HG03521 (cell line): Measurements from ENCODE around the gene SH3TC2.

Experiments used
- ATAC-seq: cut with Tn5 transposase; IDR thresholded peaks from one replicate; pipeline ENCODE4 v1.9.1; 2021; ENCODE audit warnings: mild to moderate bottlenecking, moderate library complexity; ENCODE audit not compliant: unreplicated experiment

SH3TC2 gene

DNA sequence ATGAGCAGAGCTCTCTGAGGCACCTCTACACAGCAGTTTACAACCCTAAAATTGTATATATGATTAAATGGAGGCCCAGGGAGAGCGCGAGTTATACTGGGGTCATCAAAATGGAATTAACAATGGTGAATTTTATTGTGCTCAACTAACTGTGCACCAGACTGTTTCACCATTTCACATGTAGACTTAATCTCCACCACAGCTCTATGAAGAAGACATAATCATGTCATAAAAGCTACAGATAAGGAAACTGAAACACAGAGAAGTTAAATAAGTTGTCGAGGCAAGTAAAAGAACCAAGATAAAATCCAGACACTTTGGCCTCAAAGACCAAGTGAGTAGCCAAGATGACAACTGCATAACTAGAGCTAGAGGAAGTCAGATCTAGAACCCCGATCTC lies 1.5 kb downstream of the SH3TC2 start:
- ATAC-seq, result no peak

DNA sequence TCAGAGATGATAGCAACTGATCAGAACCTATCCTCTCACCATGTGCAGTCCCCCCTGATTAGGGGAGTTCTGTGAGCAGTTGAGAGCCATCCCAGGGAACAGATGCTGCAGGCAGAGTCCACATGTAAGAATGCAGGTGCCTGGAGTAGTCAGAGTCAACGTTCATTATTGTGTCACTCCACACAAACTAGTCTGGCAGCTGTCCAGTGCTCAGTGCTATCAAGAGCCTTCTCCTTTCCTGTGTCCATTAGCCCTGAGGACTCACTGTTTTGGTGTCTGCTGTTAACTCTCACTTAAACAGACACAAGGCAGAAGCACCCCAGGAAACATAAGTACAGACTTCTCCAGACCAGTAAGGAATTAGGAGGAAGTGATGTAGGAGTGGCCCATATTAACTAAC lies 2.5 kb downstream of the SH3TC2 start:
- ATAC-seq, result no peak

GRCh38 chr5:149056616-149057165 lies 6.2 kb downstream of the SH3TC2 start:
- no peak for ATAC-seq

GRCh38 chr5:149054416-149054815 lies 8.4 kb downstream of the SH3TC2 start:
- ATAC-seq, result no peak

- no peak for ATAC-seq
These were observed 9.7 kb downstream of the SH3TC2 start for GRCh38 chr5:149053072-149053695.

DNA sequence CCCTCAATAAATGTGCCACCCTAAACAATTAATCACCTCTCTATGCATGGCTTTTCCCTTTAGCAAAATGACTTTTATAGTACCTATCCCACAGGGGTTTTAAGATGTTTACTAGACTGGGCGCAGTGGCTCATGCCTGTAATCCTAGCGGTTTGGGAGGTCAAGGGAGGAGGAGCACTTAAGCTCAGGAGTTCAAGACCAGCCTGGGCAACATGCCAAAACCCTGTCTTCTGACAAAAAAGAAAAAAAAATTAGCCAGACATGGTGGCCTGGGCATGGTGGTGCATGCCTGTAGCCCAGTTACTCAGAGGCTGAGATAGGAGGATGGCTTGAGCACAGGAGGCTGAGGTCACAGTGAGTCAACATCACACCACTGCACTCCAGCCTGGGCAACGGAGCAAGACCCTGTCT lies 13.5 kb downstream of the SH3TC2 start:
- no peak for ATAC-seq

DNA sequence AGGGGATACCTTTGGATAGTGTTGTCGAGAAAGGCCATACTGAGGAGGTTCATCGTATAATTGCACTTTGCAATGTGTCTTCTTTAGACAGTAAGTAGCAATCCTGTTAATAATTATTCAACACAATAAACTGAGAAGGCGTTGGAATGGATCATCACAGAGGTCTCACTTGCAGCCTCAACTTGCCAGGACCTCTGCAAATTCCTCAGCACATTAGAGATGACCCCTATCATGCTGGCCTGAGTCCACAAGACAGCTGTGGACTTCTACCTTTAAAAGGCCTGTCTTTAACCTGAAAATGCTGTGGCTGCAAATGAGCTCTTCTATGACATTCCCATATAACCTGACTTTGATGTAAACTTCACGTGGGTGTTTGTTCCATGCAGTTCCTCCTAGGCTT lies 14.1 kb downstream of the SH3TC2 start:
- no peak for ATAC-seq

GRCh38 chr5:149047462-149047861 lies 15.4 kb downstream of the SH3TC2 start:
- ATAC-seq, result no peak

DNA sequence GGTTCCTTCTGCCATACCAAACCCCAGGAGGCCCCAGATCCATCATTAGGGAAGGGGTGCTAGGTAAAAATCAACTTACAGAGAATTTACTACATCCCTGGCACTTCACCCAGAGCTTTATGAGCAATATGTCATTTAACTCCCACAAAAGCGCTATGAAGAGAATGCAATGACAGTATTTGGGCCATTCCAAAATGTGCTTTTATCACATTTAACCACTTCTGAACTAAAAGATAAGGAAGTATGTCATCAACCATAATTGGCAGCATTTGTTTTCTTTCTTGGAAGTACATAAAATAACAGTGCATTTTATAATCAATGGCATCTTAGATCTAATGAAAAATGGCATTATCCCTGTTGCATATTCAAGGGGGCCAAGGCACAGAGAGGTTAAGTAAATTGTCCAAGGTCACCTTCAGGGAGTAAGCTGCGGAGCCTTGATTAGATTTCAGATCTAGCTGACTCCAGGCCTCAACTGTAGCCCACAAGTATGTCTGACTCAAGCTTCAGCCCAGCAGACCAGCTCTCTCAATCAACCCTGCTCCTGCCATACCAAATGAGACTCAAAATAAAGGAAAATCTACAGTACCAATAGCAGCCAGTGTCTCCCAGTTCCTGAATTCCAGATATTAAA lies 16.5 kb downstream of the SH3TC2 start:
- ATAC-seq, result no peak

GRCh38 chr5:149045089-149045460 lies 17.8 kb downstream of the SH3TC2 start:
- ATAC-seq, result no peak

DNA sequence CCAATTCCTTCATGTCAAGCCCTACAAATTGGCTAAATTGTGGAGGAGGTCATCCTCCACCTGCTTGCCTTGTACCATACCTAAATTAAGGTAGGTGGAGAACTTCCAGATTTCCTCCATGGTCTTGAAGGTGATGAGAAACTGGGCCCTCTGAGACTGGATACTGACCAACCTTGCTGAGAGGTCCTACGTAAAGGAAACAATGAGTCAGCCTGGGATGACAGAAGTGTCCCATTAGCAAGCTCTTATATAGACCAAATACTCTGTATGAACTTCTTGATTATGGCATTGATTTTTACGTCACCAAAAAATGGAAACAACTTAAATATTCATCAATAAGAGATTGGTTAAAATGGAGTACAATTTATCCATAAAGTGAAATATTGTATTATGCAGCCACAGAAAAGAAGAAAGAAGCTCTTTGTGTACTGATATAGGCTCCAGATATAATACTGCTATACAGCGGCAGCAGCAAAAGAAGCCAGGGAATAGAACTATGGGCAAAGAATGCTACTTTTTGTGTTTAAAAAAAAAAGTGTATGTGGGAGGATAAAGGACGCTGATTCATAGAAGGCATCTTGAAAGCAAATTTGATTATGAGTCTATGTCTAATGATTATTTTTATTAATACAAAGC lies 18.3 kb downstream of the SH3TC2 start:
- no peak for ATAC-seq

DNA sequence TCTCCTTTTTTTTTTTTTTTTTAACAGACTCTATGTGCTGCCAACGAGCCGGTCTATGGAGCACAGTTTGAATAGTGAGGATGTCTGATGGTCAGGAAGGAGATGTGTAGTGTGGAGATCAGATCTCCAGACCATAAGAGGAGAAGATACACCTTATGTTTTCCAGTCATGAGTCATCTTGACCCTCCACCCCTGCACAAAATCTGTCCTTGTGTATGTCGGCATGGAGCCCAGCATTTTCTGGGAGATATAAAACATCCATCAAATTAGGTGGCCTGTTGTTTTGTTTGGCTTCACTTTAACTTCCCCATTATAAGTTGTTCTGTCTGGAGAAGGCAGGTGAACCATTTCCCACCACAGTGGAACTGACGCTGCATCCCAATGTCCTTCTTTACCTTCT lies 19.2 kb downstream of the SH3TC2 start:
- ATAC-seq, result no peak

DNA sequence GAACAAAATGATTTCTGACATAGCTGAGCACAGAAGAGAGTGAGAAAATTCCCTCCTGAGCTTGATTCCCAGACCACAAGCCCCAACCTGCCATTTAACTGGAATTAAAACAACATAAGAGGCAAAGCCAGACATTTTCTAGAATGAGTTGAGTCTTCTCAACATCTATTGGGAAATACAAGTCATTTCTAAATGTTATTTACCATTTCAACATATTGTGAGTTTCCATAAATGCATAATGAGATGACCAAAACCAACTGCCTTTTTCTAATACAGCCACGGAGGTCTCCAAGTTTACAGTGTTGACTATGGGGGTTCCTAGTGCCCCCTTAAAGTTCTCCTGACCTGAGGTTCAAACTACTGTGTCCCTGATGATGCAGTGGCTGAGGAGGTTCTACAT lies 20.0 kb downstream of the SH3TC2 start:
- ATAC-seq, result no peak

DNA sequence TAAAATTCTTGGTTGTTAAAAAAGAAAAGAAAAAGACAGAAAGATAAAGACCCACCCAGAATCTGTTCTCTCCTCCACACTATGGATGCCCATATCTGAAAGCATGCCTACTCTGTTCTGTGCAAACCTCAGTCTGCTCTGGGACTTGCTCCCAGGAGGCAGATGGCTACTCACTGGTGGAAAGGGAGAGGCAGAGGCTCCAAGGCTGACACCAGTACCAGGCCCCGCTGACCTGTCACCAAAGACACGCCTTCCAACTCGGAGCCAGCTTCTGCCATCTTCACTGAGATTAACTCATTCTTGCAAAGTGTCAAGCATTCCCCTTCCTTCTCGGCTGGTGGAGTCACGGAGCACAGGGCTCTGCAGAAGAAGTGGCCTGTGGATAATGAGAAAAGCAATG lies 21.6 kb downstream of the SH3TC2 start:
- ATAC-seq, result no peak

GRCh38 chr5:149040421-149040820 lies 22.4 kb downstream of the SH3TC2 start:
- no peak for ATAC-seq

DNA sequence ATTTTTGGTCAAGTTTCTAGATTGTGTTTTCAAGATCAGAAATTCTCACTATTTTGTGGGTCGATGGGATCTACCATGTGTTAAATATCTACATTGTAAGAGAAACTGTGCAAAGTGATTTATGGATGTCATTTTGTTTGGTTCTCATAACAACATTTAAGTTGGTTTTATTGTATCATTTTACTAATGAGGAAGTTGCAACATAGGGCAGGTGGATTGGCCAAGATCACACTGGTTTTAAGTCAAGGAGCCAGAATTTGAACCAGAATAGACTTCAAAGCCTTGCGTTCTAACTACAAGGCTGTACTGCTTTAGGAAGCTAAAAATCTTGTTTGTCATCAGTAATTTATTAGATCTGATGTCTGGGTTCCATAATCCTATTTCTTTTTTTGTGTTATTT lies 23.4 kb downstream of the SH3TC2 start:
- ATAC-seq, result no peak

GRCh38 chr5:149038336-149039080 lies 24.4 kb downstream of the SH3TC2 start:
- no peak for ATAC-seq

- ATAC-seq, result no peak
These were observed 25.0 kb downstream of the SH3TC2 start for GRCh38 chr5:149037817-149038216.

GRCh38 chr5:149036970-149037369 lies 25.9 kb downstream of the SH3TC2 start:
- ATAC-seq, result no peak

DNA sequence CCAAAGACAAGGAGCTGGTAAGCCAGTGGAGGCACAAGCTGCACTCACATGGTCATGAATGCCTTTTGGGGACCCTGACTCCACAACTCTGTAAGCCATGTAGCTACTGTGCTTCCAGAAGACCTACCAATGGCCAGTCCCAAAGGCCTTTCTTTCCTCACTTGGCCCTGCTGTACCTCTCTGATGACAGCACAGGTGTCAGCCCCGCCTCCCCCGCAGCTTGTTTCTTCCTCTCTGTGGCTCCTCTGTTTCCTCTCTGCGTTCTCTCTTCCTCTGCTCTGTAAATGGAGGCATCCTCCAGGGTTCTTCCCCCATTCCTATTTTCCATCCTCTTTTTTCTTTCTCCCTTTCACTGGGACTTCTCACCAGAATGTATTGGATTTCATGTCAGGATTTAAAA lies 26.7 kb downstream of the SH3TC2 start:
- ATAC-seq, result no peak

GRCh38 chr5:149035372-149035790 lies 27.5 kb downstream of the SH3TC2 start:
- peak; percentile 82 for ATAC-seq
